Suppressor macrophage treated with lipopolysaccharide for 4 hours (primary cell): ENCODE measurements around the gene PRKAA2.
"Not testable (repeated sequence)": the region's sequence is repeated elsewhere in the genome, so short reads cannot be mapped to it uniquely, and the experiment has no call there.

ENCODE experiments used
- DNase-seq: peaks from one replicate; pipeline ENCODE4 v3.0.0-alpha.2; 2020

Gene PRKAA2

DNA sequence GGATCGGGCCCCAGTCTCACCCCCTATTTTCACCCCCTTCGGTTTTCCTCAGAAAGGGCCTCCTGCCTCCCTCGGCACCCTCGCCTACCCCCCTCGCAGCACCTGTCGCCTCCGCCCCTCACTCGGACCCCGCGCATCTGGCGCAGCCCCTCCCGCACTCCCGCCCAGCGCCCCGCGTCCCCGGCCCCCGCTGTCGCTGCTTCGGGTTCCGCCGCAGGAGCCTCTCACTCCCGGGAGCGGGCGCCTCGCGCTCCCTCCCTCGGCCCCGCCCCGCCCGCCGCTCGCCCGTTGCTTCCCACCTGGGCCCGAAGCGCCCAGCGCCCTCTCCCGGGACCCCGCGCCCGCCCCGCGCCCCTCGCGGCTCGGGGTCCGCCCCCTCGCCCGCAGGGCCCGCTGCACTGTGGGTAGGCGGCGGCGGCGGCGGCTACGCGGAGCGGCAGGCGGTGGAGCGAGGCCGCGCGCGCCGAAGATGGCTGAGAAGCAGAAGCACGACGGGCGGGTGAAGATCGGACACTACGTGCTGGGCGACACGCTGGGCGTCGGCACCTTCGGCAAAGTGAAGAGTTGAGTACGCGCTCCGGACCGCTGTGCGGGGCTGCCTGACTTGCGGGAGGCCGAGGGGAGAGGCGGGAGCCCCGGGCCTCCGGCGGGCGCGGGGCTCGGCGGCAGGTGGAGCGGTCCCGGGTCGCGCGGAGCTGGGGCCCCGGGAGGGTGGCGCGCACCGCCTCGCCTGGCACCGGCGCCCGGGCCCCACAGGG, at the start of gene PRKAA2:
TSS of gene PRKAA2 (plus strand) at position 396 of the 758 bp plus-strand sequence. CDS start at position 470, 74 bp downstream.
- peak; percentile 13 for DNase-seq

DNA sequence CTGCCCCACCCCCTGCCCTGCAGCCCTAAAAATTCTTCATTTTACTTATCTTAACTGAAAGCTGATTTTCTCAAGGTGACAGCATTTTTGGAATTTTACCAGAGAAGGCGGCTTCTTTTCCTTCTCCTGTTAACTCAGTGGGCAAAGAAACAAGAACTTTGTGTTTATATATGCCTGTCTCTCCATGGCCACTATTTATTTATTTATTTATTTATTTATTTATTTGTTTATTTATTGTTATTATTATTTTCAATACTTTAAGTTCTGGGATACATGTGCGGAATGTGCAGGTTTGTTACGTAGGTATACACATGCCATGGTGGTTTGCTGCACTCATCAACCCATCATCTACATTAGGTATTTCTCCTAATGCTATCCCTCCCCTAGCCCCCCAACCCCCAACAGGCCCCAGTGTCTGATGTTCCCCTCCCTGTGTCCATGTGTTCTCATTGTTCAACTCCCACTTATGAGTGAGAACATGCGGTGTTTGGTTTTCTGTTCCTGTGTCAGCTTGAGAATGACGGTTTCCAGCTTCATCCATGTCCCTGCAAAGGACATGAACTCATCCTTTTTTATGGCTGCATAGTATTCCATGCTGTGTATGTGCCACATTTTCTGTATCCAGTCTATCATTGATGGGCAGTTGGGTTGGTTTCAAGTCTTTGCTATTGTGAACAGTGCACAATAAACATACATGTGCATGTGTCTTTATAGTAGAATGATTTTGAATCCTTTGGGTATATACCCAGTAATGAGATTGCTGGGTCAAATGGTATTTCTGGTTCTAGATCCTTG, 49.5 kb upstream of the PRKAA2 start:
- DNase-seq, result not testable (repeated sequence)

DNA sequence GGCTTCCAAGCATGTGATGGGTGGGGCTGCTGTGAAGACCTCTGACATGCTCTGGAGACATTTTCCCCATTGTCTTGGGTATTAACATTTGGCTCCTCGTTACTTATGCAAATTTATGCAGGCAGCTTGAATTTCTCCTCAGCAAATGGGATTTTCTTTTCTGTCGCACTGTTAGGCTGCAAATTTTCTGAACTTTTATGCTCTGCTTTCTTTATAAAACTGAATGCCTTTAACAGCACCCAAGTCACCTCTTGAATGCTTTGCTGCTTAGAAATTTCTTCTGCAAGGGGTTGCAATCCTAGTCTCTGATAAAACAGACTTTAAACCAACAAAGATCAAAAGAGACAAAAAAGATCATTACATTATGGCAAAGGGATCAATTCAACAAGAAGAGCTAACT, 35.0 kb upstream of the PRKAA2 start:
- not testable (repeated sequence) for DNase-seq

DNA sequence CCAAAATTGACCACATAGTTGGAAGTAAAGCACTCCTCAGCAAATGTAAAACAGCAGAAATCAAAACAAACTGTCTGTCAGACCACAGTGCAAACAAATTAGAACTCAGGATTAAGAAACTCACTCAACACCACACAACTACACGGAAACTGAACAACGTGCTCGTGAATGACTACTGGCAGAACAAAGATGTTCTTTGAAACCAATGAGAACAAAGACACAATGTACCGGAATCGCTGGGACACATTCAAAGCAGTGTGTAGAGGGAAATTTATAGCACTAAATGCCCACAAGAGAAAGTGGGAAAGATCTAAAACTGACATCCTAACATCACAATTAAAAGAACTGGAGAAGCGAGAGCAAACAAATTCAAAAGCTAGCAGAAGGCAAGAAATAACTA, 34.3 kb upstream of the PRKAA2 start:
- not testable (repeated sequence) for DNase-seq

DNA sequence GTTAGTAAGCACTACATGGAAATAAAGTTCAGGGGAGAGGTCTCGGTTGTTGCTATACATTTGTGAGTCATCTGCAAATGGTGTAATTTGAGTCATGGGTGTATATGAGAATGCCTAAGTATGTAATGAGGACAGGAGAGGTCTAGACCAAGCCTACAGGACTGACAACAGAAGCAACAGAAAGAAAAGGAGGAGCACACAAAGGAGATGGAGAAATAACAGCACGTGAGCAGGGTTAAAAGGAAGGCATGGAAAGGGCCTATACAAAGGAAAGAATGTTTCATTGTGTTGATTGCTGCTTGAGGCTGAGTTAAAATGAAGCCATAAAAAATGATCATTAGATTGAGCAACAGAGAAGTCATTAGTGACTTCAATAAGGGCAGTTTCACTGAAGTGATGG, 28.0 kb upstream of the PRKAA2 start:
- DNase-seq, result no peak

DNA sequence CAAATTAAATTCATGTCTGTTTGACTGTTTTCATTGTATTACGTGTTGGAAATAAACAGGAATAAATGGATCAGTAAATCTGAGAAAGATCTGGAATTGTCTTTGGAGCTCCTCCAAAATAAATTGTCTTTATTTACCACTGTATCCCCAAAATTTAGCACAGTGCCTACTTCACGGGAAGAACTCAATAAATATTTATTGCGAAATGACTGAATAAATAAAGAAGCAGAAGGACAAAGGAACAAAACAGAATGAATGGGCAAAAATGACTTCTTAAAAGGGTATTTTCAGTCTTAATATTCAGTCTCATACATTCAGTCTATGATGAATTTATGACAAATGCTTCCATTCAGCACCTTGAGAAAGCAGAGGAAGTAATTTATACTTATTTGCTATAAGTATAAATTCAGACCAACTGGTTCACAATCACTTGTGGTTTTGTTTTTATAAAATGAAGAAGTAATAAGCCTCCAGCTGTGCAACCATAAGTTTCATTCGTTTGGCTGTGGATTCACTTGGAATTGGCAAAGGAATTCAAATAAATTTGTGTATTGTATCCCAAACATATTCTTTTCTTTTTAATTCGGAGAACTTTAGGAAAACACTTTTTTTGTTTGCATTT, 19.2 kb upstream of the PRKAA2 start:
- no peak for DNase-seq

DNA sequence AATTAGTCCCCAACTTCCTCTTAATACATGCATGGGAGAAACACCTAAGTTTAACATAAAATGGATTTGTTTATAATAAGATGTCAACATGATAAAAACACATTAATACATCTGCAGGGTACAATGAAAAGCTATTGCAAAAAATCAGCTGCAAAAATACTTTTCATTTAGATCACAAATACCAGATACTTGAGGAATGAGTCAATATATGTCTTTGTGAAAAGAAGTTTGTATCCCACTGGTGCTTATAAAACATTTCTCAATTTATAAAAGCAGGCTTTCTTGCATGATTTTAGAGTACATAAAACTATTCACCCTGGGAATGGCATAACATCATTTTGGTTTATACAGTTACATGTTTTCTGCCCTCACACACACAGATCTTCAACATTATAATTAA, 18.6 kb upstream of the PRKAA2 start:
- no peak for DNase-seq

DNA sequence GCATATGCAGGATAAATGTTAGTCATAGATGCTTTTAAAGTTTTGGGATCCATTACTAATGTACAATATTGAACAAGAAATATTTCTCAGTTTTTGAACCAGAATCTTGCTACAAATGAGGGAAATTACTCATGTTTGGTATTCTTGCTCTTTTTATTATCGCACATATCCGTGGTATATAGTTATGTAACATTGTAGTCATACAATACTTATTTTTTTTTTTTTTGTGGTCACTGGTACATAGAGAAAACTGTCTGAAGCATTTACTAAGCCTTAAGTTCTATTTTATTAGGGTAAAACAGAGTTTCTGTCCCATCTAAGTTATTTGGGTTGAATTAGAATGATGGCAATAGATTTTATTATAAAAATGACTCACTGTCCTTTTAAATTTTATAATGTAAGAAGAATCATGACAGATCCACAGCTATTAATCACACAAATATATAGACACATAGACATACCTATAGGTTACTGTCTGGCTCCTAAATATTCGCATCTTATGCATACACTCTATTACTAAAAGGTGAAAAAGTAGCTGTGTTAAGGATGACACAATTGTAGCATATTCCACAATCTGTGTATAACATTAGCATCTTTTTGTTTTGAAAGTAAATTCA, 18.0 kb upstream of the PRKAA2 start:
- no peak for DNase-seq

DNA sequence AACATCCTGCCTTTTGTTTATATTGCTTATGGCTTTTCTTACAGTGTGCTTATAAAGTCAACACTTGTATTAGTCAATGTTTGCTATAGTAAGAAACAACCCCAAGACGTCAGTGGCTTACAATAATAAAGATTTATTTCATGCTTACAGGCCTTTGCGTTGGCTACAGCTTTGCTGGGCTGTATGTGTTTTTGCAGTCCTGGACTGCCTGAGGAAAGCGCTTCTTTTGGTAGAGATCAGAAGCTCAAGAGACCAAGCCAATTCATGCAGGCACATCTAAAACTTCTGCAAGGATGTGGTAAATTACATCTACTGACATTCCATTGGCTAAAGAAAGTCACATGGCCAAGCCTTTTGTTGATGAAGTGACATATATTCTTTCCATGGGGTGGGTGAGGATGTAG, 17.5 kb upstream of the PRKAA2 start:
- no peak for DNase-seq

DNA sequence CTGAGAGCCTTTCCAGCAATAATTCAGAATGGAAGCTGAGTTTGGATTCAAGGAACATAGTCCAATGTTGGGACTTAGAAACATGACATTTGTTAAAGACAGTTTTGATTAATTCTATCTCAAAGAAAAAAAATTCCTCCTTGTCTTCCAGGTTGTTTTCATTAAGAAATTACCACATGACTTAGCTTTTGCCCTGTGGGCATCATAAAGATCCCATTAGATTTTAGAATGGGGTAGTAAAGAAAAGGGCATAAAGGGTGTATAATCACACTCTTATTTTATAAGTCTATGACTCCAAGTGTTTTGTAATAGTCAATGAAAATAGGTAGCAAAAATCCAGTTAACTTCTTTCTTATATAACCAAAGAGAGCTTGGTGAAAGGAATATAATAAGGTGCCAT, 14.3 kb upstream of the PRKAA2 start:
- DNase-seq, result no peak

DNA sequence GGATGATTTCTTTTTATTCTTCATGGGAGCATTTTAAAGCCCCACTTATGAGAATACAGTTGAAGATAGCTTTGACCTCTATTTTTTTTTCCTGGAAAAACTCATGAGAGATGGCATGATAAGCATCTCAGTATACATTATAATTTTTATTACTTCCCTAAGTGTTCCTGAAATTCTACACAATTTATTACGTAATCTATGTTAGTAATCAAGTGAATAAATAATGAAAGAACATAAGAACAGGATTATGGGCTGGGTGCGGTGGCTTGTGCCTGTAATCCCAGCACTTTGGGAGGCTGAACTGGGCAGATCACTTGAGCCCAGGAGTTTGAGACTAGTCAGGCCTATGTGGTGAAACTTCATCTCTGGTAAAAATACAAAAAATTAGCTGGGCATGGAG, 13.2 kb upstream of the PRKAA2 start:
- no peak for DNase-seq

DNA sequence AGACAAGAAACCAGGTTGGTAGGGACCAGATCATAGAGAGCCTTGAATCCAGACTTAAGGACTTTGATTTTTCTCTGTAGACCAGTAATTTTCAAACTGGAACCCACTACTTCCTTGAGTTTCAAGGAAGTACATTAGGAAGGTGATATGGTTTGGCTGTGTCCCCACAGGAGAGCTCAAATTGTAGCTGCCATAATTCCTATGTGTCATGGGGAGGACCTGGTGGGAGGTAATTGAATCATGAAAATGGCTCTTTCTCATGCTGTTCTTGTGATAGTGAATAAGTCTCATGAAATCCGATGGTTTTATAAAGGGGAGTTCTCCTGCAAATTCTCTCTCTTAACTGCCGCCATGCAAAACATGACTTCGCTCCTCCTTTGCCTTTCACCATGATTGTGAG, 10.1 kb upstream of the PRKAA2 start:
- DNase-seq, result no peak

DNA sequence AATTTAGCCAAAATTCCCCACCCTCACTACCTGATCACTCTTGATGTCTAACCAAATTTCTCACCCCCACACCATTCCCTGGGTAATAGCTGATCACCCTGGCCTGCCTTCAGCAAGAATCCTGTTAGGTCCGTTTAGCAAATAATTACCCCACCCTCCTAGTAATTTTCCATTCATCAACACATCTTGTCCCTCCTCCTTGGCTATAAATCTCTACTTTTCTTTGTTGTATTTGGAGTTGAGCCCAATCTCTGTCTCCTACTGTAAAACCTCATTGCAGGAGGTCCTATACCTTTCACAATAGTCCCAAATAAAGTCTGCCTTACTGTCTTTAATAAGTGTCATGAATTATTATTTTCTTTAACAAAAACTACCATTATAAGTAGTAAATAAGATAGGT, 6.9 kb upstream of the PRKAA2 start:
- no peak for DNase-seq

DNA sequence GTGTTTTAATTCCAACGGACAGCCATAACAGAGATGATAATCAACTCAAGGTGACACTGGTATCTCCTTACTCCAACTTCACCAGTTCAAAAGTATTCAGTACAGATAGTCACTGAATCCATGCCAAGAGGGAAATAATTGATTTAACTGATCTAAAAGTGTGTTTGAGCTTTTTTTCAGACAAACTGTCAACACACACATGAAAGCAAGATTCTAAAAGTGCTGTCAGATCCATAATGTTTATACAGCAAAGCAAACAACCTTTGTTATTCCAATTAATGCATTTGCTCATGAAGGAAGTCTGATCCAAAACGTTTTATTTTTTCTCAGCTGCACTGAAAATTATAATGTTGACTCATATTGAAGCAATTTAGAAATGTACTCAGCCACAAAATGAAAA, 5.9 kb upstream of the PRKAA2 start:
- DNase-seq, result no peak

DNA sequence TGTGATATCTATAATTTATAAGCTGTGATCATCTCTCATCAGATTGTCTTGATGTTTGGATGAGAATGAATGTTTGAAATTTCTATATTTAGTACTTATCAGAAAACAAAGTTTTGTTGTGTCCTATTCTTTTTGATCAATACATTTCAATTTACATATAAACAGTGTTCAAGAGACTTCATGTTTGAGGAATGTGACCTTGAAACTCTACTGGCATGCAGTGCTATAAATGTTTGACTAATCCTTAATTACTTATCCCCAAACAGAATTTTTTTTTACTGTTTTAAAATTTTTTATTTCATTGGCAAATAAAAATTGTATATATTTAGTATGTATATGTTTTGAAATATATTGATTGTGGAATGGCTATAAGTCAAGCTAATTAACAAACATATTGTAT, 1.5 kb upstream of the PRKAA2 start:
- DNase-seq, result no peak

DNA sequence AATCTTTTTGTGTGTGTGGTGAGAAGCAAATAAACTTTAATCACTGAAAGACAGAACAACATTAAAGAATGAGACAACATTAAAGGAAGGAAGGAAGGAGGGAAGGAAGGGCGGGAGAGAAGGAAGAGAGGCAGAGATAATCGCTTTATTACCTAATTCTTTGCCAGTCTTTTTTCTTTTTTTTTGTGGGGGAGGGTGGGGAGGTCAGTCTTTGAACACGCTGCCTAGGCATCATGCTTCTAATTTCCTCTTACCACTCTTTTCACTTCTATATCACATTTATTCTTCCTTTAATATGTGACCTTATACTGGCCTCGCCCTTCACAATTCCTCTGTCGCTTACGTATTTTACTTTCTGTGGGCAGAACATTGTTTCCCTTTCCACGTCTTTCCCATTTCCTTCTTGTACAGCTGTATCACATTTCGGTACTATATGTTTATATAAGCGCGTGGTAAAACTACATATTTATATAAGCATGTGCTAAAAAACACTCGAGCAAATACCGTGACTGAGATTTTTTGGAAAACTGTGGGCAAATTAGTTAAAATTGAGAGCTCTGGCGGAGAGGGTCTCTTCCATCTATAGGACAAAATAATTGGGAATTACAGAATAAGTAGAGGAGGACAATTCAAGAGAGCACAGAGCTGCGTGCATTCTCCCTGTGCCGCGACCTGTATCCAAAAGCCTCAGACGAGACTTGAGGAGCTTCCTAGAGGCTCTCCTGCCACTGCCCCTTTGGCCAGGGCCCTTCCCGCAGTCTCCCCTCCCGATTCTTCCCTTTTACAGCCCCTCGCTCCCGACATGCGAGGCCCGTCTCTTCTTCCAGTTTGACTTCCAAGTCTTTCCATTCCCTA, 823 bp upstream of the PRKAA2 start:
- peak; percentile 2 for DNase-seq

DNA sequence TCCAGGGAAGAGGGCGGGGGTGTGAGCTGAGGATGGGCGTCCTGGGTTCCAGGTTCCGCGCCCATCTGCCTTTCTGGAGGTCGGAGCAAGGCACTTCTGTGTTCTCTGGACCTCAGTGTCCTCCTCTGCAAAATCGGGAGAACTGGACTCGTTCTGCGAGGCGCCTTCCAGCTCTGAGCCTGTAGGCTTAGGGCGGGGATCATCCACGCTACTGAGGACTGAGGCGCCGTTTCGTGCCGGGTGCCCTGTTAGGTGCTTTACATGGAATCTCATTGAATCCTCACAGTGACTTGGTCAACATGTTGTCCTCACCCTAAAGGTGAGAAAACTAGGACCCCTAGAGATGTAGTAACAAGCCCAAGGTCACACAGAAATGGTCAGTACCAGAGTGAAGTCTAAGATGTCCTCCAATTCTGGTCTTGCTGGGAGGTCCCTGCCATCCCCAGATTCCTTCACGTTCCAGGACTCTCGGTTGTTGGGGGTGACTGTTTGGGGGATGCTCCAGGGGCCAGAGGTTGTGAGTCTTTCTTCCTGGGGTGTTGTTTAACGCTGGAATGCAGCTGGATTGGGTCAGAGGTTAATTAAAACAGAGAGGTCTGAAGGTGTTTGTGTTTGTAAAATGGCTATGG, 677 bp downstream of the PRKAA2 start:
- no peak for DNase-seq

DNA sequence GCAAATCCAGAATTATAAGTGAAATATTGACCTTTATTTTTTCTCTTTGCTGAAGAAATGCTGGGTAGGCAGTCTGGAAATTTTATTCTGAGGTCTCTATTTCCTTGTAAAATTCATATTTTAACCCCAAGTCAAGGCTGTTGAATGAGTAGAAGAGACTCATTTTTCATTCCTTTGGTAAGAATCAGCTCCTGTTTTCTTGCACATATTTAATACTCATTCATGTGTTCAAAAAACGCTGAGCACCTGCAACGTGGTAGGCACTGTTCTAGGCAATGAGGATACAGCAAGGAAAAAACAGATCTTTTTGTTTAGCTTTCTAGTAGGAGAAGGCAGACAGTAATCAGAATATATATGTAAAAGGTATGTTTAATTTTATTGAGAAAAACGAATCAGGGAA, 1.5 kb downstream of the PRKAA2 start:
- no peak for DNase-seq

DNA sequence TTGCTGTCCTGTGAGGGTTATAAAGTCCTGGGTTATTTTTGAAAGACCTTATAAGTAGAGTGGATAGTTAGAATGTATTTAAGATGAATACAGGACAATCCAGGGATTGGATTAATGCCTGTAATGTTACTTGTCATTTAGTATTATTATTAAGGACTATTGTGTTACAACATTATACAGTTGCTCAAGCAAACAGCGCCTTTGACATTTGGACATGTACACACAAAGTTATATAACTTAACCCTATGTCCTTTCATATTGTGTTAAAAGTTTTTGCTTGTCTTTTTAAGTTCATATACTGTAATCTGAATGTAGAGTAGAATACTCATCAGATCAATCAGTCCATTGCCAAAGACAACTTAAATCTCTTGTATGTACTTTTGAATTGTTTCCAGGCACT, 2.0 kb downstream of the PRKAA2 start:
- DNase-seq, result no peak

DNA sequence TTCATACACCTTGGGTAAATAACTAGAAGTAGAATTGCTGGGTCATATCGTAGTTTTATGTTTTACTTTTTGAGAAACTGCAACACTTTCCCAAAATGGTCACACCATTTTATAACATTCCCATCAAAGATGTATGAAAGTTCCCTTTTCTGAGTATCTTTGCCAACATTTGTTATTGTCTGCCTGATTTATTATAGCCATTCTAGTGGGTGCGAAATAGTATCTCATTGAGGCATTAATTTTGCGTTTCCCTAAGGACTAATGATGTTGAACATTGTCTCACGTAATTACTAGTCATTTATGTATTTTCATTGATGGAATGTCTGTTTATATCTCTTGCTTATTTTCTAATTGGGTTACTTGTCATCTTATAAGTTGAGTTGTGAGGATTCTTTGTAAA, 3.4 kb downstream of the PRKAA2 start:
- DNase-seq, result no peak

DNA sequence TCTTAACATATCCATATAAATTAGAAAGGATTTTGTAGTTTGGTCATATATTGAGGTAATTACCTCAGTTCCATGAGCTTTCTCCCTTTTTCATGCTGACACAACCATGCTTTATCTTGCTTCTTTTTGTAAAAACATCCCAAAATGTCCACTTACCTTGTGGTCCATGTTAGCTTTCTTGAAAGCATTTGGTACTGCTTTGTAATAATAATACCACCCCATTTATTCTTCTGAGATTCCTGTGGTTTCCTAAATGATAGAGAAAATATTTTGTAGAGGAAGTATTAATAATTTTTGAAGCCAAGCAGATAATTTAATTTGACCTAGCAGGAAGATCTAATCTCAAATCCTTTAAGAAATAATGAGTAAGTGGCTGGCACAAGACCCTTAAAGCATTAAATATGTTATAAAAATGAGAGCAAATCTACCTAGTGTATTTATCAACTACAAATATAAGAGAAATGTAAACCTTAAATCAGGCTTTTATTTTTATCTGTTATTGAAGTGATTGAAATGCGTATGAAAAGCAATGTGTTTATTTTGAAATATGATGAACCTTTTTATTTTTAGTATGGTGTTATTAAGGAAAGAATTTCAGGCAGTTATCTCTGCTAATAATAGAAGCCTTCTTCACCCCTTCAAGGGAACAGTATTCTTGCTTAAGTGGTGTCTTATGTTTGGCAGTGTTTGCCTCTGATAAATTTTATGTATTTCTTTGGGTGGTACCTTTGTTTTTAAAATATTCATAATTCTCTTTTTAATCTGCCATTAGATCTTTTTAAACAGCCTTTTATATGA, 9.2 kb downstream of the PRKAA2 start:
- DNase-seq, result no peak
